Ovary (tissue), 9 donors: ENCODE measurements around the gene STUB1. TPM values are rescaled to one million over a fixed set of nuclear protein-coding genes. Genes with fewer than 3 reads are reported as not detected.

Source experiments
- DNase-seq, 5 donors: peaks; one replicate each; pipeline ENCODE4 v3.0.0-alpha.2; 2019 to 2020
- H3K27ac ChIP-seq, 2 donors: fragments of 200-600 bp; one replicate each; pipeline versions ENCODE4 v1.5.1 to v1.8.0; 2019 to 2022
- H3K27me3 ChIP-seq: fragments of 200-600 bp; one replicate; pipeline ENCODE4 v1.8.0; 2022
- H3K36me3 ChIP-seq: fragments of 200-600 bp; sonication (generic); one replicate; pipeline ENCODE4 v1.5.1; 2019
- H3K4me1 ChIP-seq: one replicate; pipeline ENCODE4 v1.8.1; 2013; ENCODE audit warnings: mild to moderate bottlenecking, moderate library complexity; ENCODE audit not compliant: insufficient read depth
- H3K4me3 ChIP-seq: fragments of 200-600 bp; sonication (generic); one replicate; pipeline ENCODE4 v1.5.1; 2017
- H3K9me3 ChIP-seq, 2 donors: fragments of 200-600 bp in 1 of 2; sonication (generic) in 1 of 2; one replicate each; pipeline versions ENCODE4 v1.5.1 to v1.8.1; 2013 to 2019; ENCODE audit warnings: mild to moderate bottlenecking in 1 of 2, moderate library complexity in 1 of 2
- EP300 ChIP-seq: sonication (generic); formaldehyde crosslinking; IDR thresholded peaks from one replicate; pipeline ENCODE4 v1.6.1; 2017; ENCODE audit warnings: antibody characterized with exemption
- POLR2A ChIP-seq: fragments of 450-650 bp; IDR thresholded peaks from one replicate; pipeline ENCODE4 v1.6.1; 2017; ENCODE audit warnings: antibody characterized with exemption, mild to moderate bottlenecking, moderate library complexity
- WGBS, 3 donors: extraction: QIAGEN DNeasy Blood & Tissue Kit in 1 of 3; methylation state at CpG; one replicate each; pipeline versions ENCODE4 v1.1.5 to v1.1.7; 2013 to 2017; 5-methylcytosine and 5-hydroxymethylcytosine counted together
- intact Hi-C, 4 donors: fragments of 100-400 bp; cut with DNase I; formaldehyde crosslinking; loops; one replicate each; pipeline versions ENCODE4 v1.11.0 to v1.15.1; 2022 to 2023
- polyA plus RNA-seq, 2 donors: library from polyadenylated mRNA; stranded (reverse); fragments of 200-250 nt in 1 of 2; fragments of 350-450 nt in 1 of 2; fragmentation: Illumina TruSeq in 1 of 2; extraction: RNeasy Lipid Tissue Mini Kit (QIAGEN cat#74804) in 1 of 2; gene quantifications; one replicate each; pipeline ENCODE4 v1.2.3, GENCODE V29; 2013 to 2014
- total RNA-seq, 7 donors: library from RNA; depleted of rRNA in 2 of 7; stranded (reverse); fragments of >200 nt in 2 of 7; fragmentation: NEBNext Ultra II Directional in 3 of 7; extraction: Animal tissue kit (Norgen Biotek cat#: 25700) in 3 of 7; gene quantifications; one replicate each; pipeline versions ENCODE4 v1.1.0 to v1.2.4, GENCODE V29; 2016 to 2023
- TF ChIP-seq, protein P1 (sequence below), 3 donors: fragments of 450-650 bp in 2 of 3; fragments of 200-600 bp in 1 of 3; IDR thresholded peaks; one replicate each; pipeline versions ENCODE4 v1.5.1 to v1.8.0; 2016 to 2022; ENCODE audit warnings: antibody characterized with exemption in 3 of 3, mild to moderate bottlenecking in 1 of 3
- donor health status: DM: no; HTN: no; CAD: no; lungs with moderate emphysema.
- donor health status: DM: no; HTN: no; CAD: no.
- donor health status: Bipolar disorder and iron deficiency.
- donor health status: DM: yes; HTN: yes; CAD: no.
- donor health status: DM: no; HTN: no; CAD: no.
- donor health status: DM: yes; HTN: yes; CAD: no.

The STUB1 gene
- total and polyA plus RNA-seq, 9 donors, result 20.1 to 115 (median 102) TPM

GRCh38 chr16:719815-720446 lies 39.7 kb downstream of the STUB1 start:
- H3K9me3 ChIP-seq, result no peaks in the 10 kb centered on the region
- WGBS, 3 donors, result 7 to 11% (median 9%) methylated on average over 15 to 16 of the region's 16 CpGs
- intact Hi-C loops, result no loop called here
- no peaks in the 10 kb centered on the region for H3K27me3 ChIP-seq
- peak overlapping the region in 1 of 2 donors; percentile 86 for H3K27ac ChIP-seq
- peaks cover 26% of the 10 kb centered on the region for H3K4me1 ChIP-seq
- DNase-seq, result no peak
- H3K36me3 ChIP-seq, result no peaks in the 10 kb centered on the region
- TF ChIP-seq, protein P1, sequence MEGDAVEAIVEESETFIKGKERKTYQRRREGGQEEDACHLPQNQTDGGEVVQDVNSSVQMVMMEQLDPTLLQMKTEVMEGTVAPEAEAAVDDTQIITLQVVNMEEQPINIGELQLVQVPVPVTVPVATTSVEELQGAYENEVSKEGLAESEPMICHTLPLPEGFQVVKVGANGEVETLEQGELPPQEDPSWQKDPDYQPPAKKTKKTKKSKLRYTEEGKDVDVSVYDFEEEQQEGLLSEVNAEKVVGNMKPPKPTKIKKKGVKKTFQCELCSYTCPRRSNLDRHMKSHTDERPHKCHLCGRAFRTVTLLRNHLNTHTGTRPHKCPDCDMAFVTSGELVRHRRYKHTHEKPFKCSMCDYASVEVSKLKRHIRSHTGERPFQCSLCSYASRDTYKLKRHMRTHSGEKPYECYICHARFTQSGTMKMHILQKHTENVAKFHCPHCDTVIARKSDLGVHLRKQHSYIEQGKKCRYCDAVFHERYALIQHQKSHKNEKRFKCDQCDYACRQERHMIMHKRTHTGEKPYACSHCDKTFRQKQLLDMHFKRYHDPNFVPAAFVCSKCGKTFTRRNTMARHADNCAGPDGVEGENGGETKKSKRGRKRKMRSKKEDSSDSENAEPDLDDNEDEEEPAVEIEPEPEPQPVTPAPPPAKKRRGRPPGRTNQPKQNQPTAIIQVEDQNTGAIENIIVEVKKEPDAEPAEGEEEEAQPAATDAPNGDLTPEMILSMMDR (IDR thresholded peaks at IDR 0.05), result no peak
- TF ChIP-seq POLR2A (no peak), EP300 (no peak)
- H3K4me3 ChIP-seq, result peak overlapping the region; percentile 47

GRCh38 chr16:720447-720989 lies 40.3 kb downstream of the STUB1 start:
- no peaks in the 10 kb centered on the region for H3K9me3 ChIP-seq
- peak in 3 of 5 donors; percentile 36 to 58 (median 54) for DNase-seq
- WGBS, 3 donors, result 0 to 2% (median 1%) methylated on average over 17 to 38 of the region's 38 CpGs

DNA sequence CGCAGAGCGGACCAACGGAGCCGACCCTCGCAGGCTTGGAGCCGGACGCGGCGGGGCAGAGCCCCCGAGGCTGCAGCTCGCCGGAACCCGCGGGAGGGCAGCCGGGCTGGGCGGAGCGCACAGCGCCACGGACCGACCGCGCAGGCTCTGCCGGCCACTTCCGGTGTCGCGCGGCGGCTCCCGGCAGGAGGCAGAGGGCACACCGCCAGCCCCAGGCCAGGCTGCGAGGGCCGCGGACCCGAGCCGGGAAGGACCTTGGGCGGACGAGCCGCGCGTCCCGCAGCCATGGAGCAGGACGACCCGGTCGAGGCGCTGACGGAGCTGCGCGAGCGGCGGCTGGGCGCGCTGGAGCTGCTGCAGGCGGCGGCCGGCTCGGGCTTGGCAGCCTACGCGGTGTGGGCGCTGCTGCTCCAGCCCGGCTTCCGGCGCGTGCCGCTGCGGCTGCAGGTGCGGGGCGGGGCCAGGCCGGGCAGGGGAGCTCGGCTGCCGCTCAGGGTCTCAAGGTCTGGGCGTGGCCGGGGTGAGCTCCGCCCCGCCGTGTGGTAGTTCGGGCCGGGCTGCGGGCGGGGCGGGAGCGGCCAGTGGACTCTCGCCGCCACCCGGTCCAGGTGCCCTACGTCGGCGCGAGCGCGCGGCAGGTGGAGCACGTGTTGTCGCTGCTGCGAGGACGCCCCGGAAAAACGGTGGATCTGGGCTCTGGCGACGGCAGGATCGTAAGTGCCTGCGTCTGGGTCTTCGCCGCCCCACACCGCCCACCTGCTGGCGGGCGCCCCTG lies 41.0 kb downstream of the STUB1 start, which contains the start of gene ANTKMT:
Gene ANTKMT, plus strand, starts transcription at position 157 of the 775 bp plus-strand sequence. Its CDS starts 129 bp downstream, at position 286.
- TF ChIP-seq, protein P1 (IDR thresholded peaks at IDR 0.05), result peak in 2 of 3 donors; percentile 46 to 55
- no peak for TF ChIP-seq EP300
- peak; percentile 42 for TF ChIP-seq POLR2A
- no peaks in the 10 kb centered on the region for H3K36me3 ChIP-seq
- H3K27ac ChIP-seq, result peak within 1 kb of the TSS; percentile 60 to 86
- peak; percentile 75 to 87 (median 81) for DNase-seq
- H3K4me3 ChIP-seq, result peak within 1 kb of the TSS; percentile 47
- no peaks in the 10 kb centered on the region for H3K9me3 ChIP-seq
- H3K27me3 ChIP-seq, result peaks cover 2% of the 10 kb centered on the region
- H3K4me1 ChIP-seq, result peaks cover 16% of the 10 kb centered on the region
- intact Hi-C loops, result no loop called here
- 5 to 11% (median 7%) methylated on average over 60 to 106 of the region's 106 CpGs for WGBS, 3 donors

More at GRCh38 chr16:720447-720989, 40.3 kb downstream of the STUB1 start:
- TF ChIP-seq POLR2A (no peak), EP300 (no peak)
- TF ChIP-seq, protein P1 (IDR thresholded peaks at IDR 0.05), result no peak
- Histone ChIP-seq H3K27me3 (no peaks in the 10 kb centered on the region), H3K4me1 (peaks cover 22% of the 10 kb centered on the region), H3K36me3 (no peaks in the 10 kb centered on the region), H3K27ac (peak overlapping the region; percentile 60 to 86), H3K4me3 (peak overlapping the region; percentile 47)
- intact Hi-C loops, result no loop called here

- TF ChIP-seq, protein P1 (IDR thresholded peaks at IDR 0.05), result no peak
- TF ChIP-seq POLR2A (no peak), EP300 (no peak)
- DNase-seq, result no peak
- H3K27ac ChIP-seq, result peak overlapping the region in 1 of 2 donors; percentile 86
- 79 to 81% (median 80%) methylated on average over 40 to 51 of the region's 51 CpGs for WGBS, 3 donors
- H3K36me3 ChIP-seq, result no peaks in the 10 kb centered on the region
- H3K9me3 ChIP-seq, result no peaks in the 10 kb centered on the region
- peaks cover 13% of the 10 kb centered on the region for H3K4me1 ChIP-seq
- intact Hi-C loops, result no loop called here
- peaks cover 4% of the 10 kb centered on the region for H3K27me3 ChIP-seq
- H3K4me3 ChIP-seq, result peak overlapping the region; percentile 47
These were observed 41.7 kb downstream of the STUB1 start for GRCh38 chr16:721765-722540.
